Spleen (tissue), 7 donors: Measurements from ENCODE around the gene RNF212.

Source experiments
- CTCF ChIP-seq, 11 experiments: fragments of 200-600 bp in 7 of 11; fragments of 450-650 bp in 4 of 11; sonication (generic) in 4 of 11; IDR thresholded peaks in 8 of 11; conservative IDR thresholded peaks in 3 of 11; 1 replicate in 7 of 11; 2 replicates in 4 of 11; pipeline versions ENCODE4 v1.4.0 to v1.8.0; 2016 to 2021; ENCODE audit warnings: antibody characterized with exemption in 11 of 11, inconsistent platforms in 4 of 11, mild to moderate bottlenecking in 1 of 11
- POLR2A ChIP-seq, 3 donors: fragments of 450-650 bp; IDR thresholded peaks; one replicate each; pipeline ENCODE4 v1.5.1; 2017; ENCODE audit warnings: antibody characterized with exemption in 3 of 3, mild to moderate bottlenecking in 1 of 3
- POLR2AphosphoS5 ChIP-seq, 3 donors: sonication (generic); formaldehyde crosslinking; IDR thresholded peaks; one replicate each; pipeline ENCODE4 v1.5.1; 2017; ENCODE audit warnings: antibody characterized with exemption in 3 of 3
- donor health status: DM: no; HTN: no; CAD: no; lungs with moderate emphysema.
- donor health status: DM: no; HTN: no; CAD: no.
- donor health status: DM: no; HTN: no; CAD: no.

GRCh38 chr4:1153567-1154090 is 40.3 kb upstream of the RNF212 start:
- no peak for TF ChIP-seq CTCF (IDR thresholded peaks at IDR 0.05 in 8 of 11, conservative IDR thresholded peaks at IDR 0.05 in 3 of 11)
- no peak for TF ChIP-seq POLR2A (IDR thresholded peaks at IDR 0.05)
- no peak for TF ChIP-seq POLR2AphosphoS5 (IDR thresholded peaks at IDR 0.05)
